Stimulated activated CD4-positive, alpha-beta T cell treated with anti-CD3 and anti-CD28 coated beads, Interleukin-2, amount 100 ng/mL, for 48 hours (primary cell): ENCODE results near the gene PKHD1.

Experiments
- DNase-seq, 2 donors: peaks; one replicate each; pipeline ENCODE4 v3.0.0-alpha.2; 2020

The PKHD1 gene

GRCh38 chr6:52087498-52087999 is at the start of gene PKHD1:
PKHD1 (minus strand) TSS chr6:52087613; CDS start chr6:52084933, 2,680 bp downstream.
- DNase-seq, result no peak

GRCh38 chr6:52136934-52137467 is 49.6 kb upstream of the PKHD1 start:
- DNase-seq, result no peak

DNA sequence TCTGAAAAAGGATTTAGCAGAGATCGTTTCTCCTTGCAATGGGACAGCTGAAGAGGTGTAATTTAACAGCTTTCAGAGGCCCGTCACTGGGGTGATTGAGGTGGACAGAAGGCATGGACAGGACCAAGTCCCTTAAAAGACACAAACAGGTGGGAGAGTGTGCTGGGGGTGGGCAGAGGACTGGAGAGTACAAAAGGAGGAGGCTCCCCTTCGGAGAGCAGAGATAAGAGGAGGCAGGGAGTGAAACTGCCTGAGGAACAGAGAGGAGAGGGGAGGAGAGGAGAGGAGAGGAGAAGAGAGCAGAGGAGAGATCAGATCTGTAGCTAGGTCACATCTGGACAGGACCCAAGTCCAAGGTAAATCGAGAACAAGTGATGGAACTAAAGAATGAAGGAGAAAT is 48.6 kb upstream of the PKHD1 start:
- DNase-seq, result no peak

DNA sequence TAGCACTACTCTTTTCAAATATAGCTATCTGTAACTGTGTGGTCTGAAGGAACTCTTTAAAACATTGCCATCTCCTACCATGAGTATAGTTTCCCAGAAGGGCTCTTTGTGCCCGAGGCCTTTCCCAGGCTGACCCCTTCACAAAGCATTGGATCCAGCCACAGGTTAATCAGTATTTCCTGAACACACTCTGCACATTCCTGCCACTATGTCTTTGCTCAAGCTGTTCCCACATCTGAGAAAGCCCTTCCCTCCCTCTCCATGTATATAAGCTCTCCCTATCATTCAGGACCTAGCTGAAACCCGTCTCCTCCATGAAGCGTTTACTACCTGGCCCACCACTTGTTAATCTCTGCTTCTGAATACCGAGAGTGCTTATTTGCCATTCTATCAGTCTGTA is 47.8 kb upstream of the PKHD1 start:
- no peak for DNase-seq

GRCh38 chr6:52134011-52134410 is 46.6 kb upstream of the PKHD1 start:
- DNase-seq, result no peak

- no peak for DNase-seq
These were observed 45.9 kb upstream of the PKHD1 start for GRCh38 chr6:52133324-52133723.

DNA sequence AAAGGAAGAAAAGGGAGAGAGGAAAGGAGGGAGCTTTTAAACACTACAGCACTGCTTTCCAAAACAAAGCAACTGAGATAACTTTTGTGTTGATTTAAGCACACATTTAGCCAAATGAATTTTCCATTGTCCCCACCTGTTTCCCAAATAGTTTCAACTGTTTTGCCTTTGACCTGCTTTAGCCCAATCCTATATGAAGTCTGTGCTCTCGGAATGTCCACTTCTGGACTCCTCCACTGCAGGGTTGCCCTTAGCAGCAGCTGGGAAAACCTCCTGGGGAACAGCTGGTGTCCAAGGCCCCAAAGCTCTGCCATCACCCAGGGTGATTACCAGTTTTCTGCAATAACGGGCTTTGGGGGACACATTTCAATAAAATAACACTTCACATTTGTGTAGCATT is 44.9 kb upstream of the PKHD1 start:
- no peak for DNase-seq

GRCh38 chr6:52130440-52130839 is 43.0 kb upstream of the PKHD1 start:
- no peak for DNase-seq

- DNase-seq, result no peak
These were observed 40.5 kb upstream of the PKHD1 start for GRCh38 chr6:52127957-52128356.

GRCh38 chr6:52126231-52126630 is 38.8 kb upstream of the PKHD1 start:
- no peak for DNase-seq

DNA sequence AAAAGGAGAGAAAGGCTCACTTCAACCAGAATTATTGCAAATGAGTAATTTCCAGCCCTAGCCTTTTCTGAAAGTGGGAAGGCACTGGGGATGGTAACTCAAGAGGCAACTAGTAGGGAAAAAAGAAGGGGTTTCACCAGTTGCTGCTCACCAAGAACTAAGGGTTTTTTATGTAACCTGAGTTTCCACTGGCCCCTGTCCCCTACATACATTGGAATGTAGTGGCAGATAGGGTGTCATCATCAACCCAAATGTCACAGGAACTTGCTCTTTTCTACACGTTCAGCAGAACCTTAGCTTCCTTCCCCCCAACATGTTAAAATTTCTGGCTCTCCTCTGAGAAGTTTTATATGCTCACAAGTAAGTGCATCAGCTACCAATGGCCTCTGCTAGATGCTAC is 38.2 kb upstream of the PKHD1 start:
- DNase-seq, result no peak

- DNase-seq, result no peak
These were observed 37.7 kb upstream of the PKHD1 start for GRCh38 chr6:52125139-52125538.

DNA sequence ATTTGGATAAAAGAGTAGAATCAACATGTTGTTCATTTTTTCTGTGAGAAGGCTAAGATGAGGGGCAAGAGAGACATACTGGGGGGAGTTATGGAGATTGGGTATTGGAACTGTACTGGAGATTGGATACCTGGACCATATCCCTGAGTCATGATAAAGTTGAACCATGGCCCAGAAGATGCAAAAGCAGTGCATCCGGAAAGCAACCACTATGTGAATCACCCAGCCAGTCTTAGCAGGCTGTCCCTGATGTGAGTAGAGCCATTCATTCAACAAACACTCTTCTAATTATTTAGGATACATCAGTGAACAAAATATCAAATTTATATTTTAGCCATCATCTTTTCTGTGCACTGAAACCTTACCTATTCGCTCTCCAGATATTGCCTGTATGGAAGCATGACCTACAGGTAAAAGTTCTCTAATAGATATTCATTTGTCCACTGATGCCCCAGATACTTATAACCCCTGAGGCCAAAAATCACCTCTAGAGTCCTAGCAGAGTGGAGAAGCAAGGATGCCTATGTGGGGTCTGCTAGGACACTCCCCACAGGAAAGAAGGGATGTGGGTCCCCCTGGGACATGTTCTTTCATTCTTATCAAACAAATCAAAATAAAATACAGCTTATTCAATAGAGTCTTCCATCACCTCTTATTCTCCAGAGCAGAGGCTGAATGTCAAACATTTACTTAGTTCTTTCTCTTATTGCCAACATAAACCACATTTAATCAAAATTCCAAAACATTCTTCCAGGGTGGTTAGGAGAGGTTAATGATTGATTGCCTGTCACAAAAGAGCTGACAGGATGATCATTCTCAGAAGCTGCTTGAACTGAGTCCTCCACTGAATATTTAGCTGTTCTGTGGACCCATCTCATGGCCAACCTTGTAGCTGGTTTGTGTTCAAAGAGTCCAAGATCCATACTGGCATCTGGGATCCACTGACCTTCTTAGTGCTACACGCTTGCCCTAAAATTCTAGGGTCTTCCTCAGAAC is 37.0 kb upstream of the PKHD1 start:
- no peak for DNase-seq

DNA sequence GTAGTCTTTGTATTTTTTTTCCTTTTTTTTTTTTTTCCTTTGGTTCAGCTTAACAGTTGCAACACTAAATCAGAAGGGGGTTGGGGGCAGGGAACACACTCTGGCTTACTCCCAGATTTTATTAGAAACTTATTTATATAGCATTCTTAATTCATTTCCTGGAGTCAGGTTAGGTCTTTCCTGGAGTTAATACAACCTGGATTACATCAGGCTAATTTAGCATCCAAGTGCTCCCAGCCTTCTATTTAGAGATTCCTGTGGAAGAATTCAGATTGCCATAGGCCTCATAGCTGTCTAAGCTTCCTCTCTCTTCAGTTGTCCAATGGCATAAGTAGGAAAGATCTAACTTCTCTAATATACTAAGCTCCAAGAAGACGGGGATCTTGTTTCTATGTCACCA is 35.8 kb upstream of the PKHD1 start:
- no peak for DNase-seq

- no peak for DNase-seq
These were observed 29.9 kb upstream of the PKHD1 start for GRCh38 chr6:52117352-52117751.

GRCh38 chr6:52116605-52116948 is 29.2 kb upstream of the PKHD1 start:
- DNase-seq, result no peak

DNA sequence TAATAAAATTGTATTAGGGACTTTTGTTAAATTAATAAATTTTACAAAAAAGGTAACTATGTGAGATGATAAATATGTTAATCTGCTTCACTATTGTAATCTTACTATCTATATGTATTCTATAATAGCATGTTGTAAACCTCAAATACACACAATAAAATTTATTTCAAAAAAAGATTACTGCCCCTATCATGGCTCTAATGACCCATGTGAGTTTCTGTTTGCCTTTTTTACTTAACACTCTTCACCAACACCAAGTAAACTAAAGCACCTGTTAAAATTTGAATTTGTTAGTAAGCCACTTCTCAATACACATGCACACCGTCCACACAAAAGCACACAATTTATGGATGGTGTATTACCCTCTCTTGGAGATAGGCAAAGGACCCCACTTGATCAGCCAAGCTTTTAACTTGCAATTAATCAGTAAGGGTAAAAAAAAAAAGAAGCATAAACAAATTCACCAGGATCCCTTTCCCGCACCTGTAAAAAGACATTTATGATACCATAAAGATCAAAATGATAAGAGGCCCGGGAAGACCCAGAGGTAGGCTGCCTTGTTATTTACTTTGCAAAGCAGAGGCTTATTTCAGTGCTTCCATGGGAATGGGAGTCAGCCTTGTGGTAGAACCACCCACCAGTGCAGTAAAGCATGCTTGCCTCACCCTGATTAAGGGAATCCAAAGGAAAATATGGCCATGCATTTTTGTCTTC is 28.6 kb upstream of the PKHD1 start:
- no peak for DNase-seq

- no peak for DNase-seq
These were observed 27.8 kb upstream of the PKHD1 start for GRCh38 chr6:52115145-52115741.

DNA sequence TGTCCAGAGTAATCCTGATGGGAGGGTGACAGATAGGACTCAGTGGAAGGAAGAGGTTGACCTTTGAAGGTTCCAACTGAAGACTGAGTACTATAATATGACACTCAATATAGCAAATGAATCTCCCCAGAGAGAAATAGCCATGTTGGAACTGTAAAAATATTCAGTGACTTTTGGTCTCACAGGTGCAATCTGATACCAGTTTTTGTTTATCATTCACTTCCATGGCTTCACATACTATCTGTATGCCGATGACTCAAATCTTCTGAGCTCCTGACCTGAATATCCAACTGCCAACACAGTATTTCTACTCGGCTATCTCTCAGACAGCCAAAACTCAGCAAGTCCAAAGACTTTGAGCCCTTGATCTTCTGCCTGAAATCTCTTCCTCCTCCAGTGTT is 21.8 kb upstream of the PKHD1 start:
- DNase-seq, result no peak

DNA sequence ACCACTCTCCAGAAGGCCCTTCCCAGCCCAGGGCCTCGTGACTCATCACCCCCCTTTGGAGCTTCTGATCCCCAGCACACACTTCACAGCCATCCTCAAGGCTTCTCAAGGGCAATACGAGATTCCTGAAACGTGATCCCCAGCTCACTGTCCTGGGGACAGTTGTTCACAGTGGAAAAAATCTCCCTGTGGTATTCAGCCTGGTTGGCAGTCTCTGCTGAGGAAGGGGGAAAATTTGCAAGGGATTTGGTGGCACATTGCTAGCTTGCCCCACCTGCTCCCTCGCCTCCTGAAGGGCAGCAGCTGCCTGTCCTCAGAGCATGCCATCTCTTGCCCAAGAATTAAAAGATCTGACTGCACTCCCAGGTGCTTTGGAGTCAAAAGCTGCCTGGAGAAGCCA is 20.7 kb upstream of the PKHD1 start:
- no peak for DNase-seq

GRCh38 chr6:52106994-52107393 is 19.6 kb upstream of the PKHD1 start:
- no peak for DNase-seq

GRCh38 chr6:52104979-52105378 is 17.6 kb upstream of the PKHD1 start:
- DNase-seq, result no peak

DNA sequence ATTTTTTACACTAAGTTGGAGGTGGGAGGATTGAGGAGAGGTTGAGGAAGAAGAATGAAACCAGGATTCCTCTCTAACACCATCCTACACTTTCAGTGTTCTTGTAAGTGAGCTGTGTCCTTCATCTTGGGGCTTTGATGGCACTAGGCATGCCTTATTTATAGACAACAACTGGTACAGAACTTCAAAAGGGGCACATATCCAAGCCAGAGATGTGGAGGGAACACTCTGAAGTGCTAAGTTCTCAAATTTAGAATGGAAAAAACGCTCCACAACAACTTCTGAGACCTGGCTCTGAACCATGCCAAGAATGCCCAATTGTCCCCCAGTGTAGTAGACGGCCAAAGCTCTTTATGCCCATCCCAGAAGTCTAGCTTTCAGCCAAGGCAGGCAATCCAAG is 16.2 kb upstream of the PKHD1 start:
- no peak for DNase-seq
